Measurements from ENCODE around the gene TMEM225.

DNA sequence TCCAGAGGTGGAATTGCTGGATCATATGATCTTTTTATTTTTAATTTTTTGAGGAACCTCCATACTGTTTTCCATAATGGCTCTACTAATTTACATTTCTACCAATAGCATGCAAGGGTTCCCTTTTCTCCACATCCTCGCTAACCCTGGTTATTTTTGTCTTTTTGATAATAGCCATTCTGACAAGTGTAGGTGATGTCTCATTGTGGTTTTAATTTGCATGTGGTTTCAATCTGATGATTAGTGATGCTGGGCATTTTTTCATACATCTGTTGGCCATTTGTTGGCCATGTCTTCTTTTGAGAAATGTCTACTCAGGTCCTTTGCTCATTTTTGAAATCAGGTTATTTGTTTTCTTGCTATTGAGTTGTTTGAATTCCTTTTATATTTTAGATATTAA, 38.6 kb upstream of the TMEM225 start:
- TF ChIP-seq CTCF (IDR thresholded peaks at IDR 0.05) (no peak), EP300 (IDR thresholded peaks at IDR 0.05) (no peak)
